Stimulated activated naive CD8-positive, alpha-beta T cell treated with anti-CD3 and anti-CD28 coated beads, Interleukin-15, Interleukin-2, amounts not matched to agents 100 ng/mL and 50 ng/mL, for 24 hours (primary cell): Measurements from ENCODE around the gene MARK4.
"Not testable (repeated sequence)": the region's sequence is repeated elsewhere in the genome, so short reads cannot be mapped to it uniquely, and the experiment has no call there.

Experiments
- H3K27ac Mint-ChIP-seq: one replicate; pipeline ENCODE4 v1.8.0; 2021; ENCODE audit warnings: mild to moderate bottlenecking, mixed read lengths
- H3K27me3 Mint-ChIP-seq: one replicate; pipeline ENCODE4 v1.8.0; 2021; ENCODE audit warnings: mixed read lengths
- H3K36me3 Mint-ChIP-seq: one replicate; pipeline ENCODE4 v1.8.0; 2021; ENCODE audit warnings: low read depth, mixed read lengths
- H3K4me1 Mint-ChIP-seq: one replicate; pipeline ENCODE4 v1.8.0; 2021; ENCODE audit warnings: low read depth, mixed read lengths
- H3K4me3 Mint-ChIP-seq: one replicate; pipeline ENCODE4 v1.8.0; 2021; ENCODE audit warnings: mild to moderate bottlenecking, mixed read lengths
- H3K9me3 Mint-ChIP-seq: one replicate; pipeline ENCODE4 v1.8.0; 2021; ENCODE audit warnings: mixed read lengths

MARK4 gene

GRCh38 chr19:45302416-45302815 is 51.3 kb downstream of the MARK4 start:
- Mint-ChIP-seq H3K4me3 (no peak overlapping the region), H3K9me3 (no peaks in the 10 kb centered on the region), H3K36me3 (peaks cover 21% of the 10 kb centered on the region), H3K4me1 (no peaks in the 10 kb centered on the region), H3K27ac (no peak overlapping the region), H3K27me3 (no peaks in the 10 kb centered on the region)

DNA sequence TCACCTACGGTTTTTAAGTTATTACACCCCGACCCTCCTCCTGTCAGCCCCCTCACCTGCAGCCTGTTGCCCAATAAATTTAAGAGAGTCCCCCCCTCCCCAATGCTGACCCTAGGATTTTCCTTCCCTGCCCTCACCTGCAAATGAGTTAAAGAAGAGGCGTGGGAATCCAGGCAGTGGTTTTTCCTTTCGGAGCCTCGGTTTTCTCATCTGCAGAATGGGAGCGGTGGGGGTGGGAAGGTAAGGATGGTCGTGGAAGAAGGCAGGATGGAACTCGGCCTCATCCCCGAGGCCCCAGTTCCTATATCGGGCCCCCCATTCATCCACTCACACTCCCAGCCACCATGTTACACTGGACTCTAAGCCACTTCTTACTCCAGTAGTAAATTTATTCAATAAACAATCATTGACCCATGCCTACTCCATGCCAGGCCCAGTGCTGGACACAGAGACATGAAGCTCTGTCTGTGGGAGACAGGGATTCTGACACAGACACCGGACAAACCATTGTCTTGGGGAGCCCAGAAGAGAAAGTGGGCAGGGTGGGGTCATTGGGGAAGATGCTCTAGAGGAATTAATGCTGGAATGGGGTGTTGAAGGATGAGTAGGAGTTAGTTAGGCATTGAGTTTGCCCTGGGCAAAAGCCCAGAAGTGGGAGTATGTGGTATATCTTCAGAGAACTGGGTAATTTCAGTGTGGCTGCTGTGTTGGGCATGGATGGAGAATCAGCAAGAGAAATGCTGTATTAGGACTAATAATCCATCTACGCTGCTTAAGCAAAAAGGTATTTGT is 52.4 kb downstream of the MARK4 start:
- no peak overlapping the region for H3K27ac Mint-ChIP-seq
- no peaks in the 10 kb centered on the region for H3K27me3 Mint-ChIP-seq
- H3K4me3 Mint-ChIP-seq = no peak overlapping the region
- peaks cover 18% of the 10 kb centered on the region for H3K36me3 Mint-ChIP-seq
- H3K4me1 Mint-ChIP-seq = no peaks in the 10 kb centered on the region
- H3K9me3 Mint-ChIP-seq = no peaks in the 10 kb centered on the region

DNA sequence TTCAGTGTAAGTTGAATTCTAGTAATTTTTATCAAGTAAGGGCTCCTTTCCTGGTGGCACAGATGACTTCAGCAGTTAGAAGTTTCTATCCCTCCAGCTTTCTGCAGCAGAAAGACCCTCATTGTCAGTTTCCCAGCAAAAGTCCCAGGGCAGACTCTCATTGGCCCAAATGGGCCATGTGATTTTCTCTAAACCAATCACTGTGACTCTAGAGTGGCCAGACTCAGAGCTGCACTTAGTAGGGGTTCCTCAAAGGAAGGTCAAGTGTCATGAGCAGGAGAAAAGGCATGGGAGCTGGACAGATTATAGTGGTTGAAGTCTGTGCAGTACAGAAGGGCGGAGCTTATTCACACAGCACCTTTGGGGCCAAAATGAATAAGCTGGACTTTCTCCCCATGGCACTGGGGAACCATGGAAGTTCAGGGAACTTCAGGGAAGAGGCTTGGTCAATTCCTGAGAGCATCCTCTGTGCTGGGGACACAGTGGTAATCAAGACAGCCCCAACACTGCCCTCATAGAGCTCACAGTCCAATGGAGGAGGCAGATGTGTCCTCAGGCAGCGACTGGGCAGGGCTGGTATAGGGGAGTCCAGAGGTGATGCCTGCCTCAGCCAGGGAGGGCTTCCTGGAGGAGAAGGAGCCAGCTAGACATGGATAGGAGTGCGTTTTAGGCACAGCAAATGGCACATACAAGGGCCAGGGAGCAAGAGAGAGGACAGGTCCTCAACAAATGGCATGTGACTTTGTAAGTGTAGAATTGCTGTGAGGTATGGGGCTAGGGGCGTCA is 53.3 kb downstream of the MARK4 start:
- Mint-ChIP-seq H3K4me1 (no peaks in the 10 kb centered on the region), H3K9me3 (no peaks in the 10 kb centered on the region), H3K36me3 (peaks cover 10% of the 10 kb centered on the region), H3K4me3 (no peak overlapping the region), H3K27ac (no peak overlapping the region), H3K27me3 (no peaks in the 10 kb centered on the region)

DNA sequence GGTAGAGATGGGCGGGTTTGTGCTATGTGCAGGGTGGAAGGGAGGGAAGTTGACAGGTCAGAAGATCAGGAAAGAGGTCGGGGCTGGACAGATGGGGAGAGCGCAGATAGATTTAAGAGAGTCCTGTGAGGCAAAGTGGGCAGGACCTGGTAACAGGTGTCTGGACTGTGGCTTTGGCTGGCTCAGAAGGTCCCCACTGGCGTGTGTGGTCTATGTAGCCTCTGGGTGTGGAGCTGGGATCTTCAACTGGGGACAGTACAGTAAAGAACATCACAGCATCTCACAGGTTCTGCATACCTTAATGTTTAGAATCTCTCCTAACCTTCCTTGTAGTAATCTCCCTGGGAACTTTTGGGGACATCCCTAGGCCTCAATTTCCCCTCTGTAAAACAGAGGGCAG is 53.9 kb downstream of the MARK4 start:
- H3K4me1 Mint-ChIP-seq = no peaks in the 10 kb centered on the region
- no peak overlapping the region for H3K4me3 Mint-ChIP-seq
- peaks cover 8% of the 10 kb centered on the region for H3K36me3 Mint-ChIP-seq
- H3K27ac Mint-ChIP-seq = no peak overlapping the region
- H3K27me3 Mint-ChIP-seq = no peaks in the 10 kb centered on the region
- no peaks in the 10 kb centered on the region for H3K9me3 Mint-ChIP-seq

DNA sequence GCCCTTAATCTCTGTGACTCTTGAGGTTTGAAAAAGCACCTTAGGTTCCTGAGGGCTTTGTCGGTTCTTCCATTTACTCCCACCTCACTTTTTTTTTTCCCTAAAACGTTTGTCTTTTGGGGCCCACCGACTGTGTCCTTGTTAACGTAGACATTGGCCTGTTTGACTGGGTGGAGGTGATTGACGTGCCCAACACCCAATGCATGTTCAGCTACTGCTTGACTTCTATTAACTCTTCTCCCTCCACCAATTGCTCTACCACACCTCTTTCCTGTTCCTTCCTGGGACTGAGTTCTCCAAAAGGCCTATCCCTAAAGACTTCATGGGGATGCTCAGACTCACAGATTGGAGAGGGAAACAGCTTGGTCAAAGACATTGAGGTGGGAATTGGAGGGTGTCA is 54.4 kb downstream of the MARK4 start:
- Mint-ChIP-seq H3K9me3 (no peaks in the 10 kb centered on the region), H3K27me3 (no peaks in the 10 kb centered on the region), H3K4me1 (no peaks in the 10 kb centered on the region), H3K27ac (no peak overlapping the region), H3K36me3 (peaks cover 4% of the 10 kb centered on the region), H3K4me3 (no peak overlapping the region)

GRCh38 chr19:45306040-45306439 is 55.0 kb downstream of the MARK4 start:
- no peak overlapping the region for H3K27ac Mint-ChIP-seq
- no peaks in the 10 kb centered on the region for H3K9me3 Mint-ChIP-seq
- H3K36me3 Mint-ChIP-seq = peaks cover 4% of the 10 kb centered on the region
- H3K27me3 Mint-ChIP-seq = no peaks in the 10 kb centered on the region
- H3K4me1 Mint-ChIP-seq = no peaks in the 10 kb centered on the region
- H3K4me3 Mint-ChIP-seq = no peak overlapping the region

- Mint-ChIP-seq H3K4me3 (no peak overlapping the region), H3K9me3 (no peaks in the 10 kb centered on the region), H3K27ac (no peak overlapping the region), H3K36me3 (peaks cover 4% of the 10 kb centered on the region), H3K27me3 (no peaks in the 10 kb centered on the region), H3K4me1 (no peaks in the 10 kb centered on the region)
Observed at GRCh38 chr19:45306518-45307027, 55.5 kb downstream of the MARK4 start.

GRCh38 chr19:45307361-45307760 is 56.3 kb downstream of the MARK4 start:
- Mint-ChIP-seq H3K9me3 (no peaks in the 10 kb centered on the region), H3K36me3 (peaks cover 4% of the 10 kb centered on the region), H3K27me3 (no peaks in the 10 kb centered on the region), H3K4me3 (no peak overlapping the region), H3K4me1 (no peaks in the 10 kb centered on the region), H3K27ac (no peak overlapping the region)

- not testable (repeated sequence) for H3K36me3 Mint-ChIP-seq, H3K9me3 Mint-ChIP-seq, H3K27me3 Mint-ChIP-seq, H3K27ac Mint-ChIP-seq, H3K4me1 Mint-ChIP-seq, H3K4me3 Mint-ChIP-seq
Observed at GRCh38 chr19:45309322-45309721, 58.3 kb downstream of the MARK4 start.

DNA sequence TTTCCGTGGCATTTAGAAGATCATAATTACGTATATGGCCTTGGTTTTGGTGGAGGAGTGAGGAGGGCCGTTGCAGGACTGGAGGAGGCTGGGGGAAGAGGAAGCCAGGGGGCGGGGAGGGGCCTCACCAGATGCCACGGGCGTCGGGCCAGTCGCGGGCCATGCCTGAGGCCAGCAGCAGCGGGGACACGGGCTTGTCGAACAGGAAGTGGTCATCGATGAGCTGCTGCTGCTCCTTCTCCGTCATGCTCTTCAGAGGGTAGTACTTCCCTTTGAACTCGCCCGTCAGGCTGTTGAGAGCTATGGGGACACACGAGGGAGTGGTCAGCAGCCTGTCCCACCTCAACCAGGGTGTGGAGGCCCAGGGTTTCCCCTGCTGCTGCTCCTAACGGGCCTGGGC is 60.5 kb downstream of the MARK4 start:
- H3K36me3 Mint-ChIP-seq = no peaks in the 10 kb centered on the region
- no peaks in the 10 kb centered on the region for H3K4me1 Mint-ChIP-seq
- H3K27ac Mint-ChIP-seq = no peak overlapping the region
- no peaks in the 10 kb centered on the region for H3K9me3 Mint-ChIP-seq
- no peak overlapping the region for H3K4me3 Mint-ChIP-seq
- peaks cover 17% of the 10 kb centered on the region for H3K27me3 Mint-ChIP-seq

DNA sequence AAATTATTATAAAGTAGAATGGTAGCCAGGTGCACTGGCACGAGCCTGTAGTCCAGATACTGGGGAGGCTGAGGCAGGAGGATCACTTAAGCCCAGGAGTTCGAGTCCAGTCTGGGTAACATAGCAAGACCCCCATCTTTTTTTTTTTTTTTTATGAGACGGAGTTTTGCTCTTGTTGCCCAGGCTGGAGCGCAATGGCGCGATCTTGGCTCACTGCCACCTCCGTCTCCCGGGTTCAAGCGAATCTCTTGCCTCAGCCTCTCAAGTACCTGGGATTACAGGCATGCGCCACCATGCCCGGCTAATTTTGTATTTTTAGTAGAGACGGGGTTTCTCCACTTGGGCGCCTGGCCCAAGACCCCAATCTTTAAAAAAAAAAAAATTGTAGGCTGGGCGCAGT is 61.2 kb downstream of the MARK4 start:
- not testable (repeated sequence) for H3K4me1 Mint-ChIP-seq, H3K36me3 Mint-ChIP-seq, H3K9me3 Mint-ChIP-seq, H3K27ac Mint-ChIP-seq, H3K4me3 Mint-ChIP-seq
- H3K27me3 Mint-ChIP-seq = peaks cover 22% of the 10 kb centered on the region

GRCh38 chr19:45314708-45315245 is 63.7 kb downstream of the MARK4 start:
- no peak overlapping the region for H3K27ac Mint-ChIP-seq
- peaks cover 31% of the 10 kb centered on the region for H3K27me3 Mint-ChIP-seq
- H3K9me3 Mint-ChIP-seq = no peaks in the 10 kb centered on the region
- H3K36me3 Mint-ChIP-seq = no peaks in the 10 kb centered on the region
- H3K4me1 Mint-ChIP-seq = no peaks in the 10 kb centered on the region
- H3K4me3 Mint-ChIP-seq = no peak overlapping the region

- no peaks in the 10 kb centered on the region for H3K4me1 Mint-ChIP-seq
- H3K36me3 Mint-ChIP-seq = no peaks in the 10 kb centered on the region
- peaks cover 31% of the 10 kb centered on the region for H3K27me3 Mint-ChIP-seq
Observed at GRCh38 chr19:45315304-45315703, 64.2 kb downstream of the MARK4 start.

GRCh38 chr19:45320997-45321775 is 70.1 kb downstream of the MARK4 start:
- no peaks in the 10 kb centered on the region for H3K4me1 Mint-ChIP-seq
- no peaks in the 10 kb centered on the region for H3K36me3 Mint-ChIP-seq
- H3K4me3 Mint-ChIP-seq = no peak overlapping the region
- peaks cover 37% of the 10 kb centered on the region for H3K27me3 Mint-ChIP-seq
- no peak overlapping the region for H3K27ac Mint-ChIP-seq
- no peaks in the 10 kb centered on the region for H3K9me3 Mint-ChIP-seq

More at GRCh38 chr19:45315304-45315703, 64.2 kb downstream of the MARK4 start:
- no peaks in the 10 kb centered on the region for H3K9me3 Mint-ChIP-seq
- no peak overlapping the region for H3K27ac Mint-ChIP-seq
- H3K4me3 Mint-ChIP-seq = no peak overlapping the region

- Mint-ChIP-seq H3K27me3 (peaks cover 31% of the 10 kb centered on the region), H3K27ac (no peak overlapping the region), H3K4me1 (no peaks in the 10 kb centered on the region), H3K9me3 (no peaks in the 10 kb centered on the region), H3K36me3 (no peaks in the 10 kb centered on the region), H3K4me3 (no peak overlapping the region)
Observed at GRCh38 chr19:45321848-45322247, 70.8 kb downstream of the MARK4 start.
